BLaER1 treated with 17β-estradiol and CSF1 and Interleukin-3, amounts not matched to agents 10 nM and 100 nM (cell line): ENCODE measurements around the gene MAGI1.
"Not testable (repeated sequence)": the region's sequence is repeated elsewhere in the genome, so short reads cannot be mapped to it uniquely, and the experiment has no call there.

ENCODE experiments used
- H3K27ac ChIP-seq, 11 experiments: shearing (Covaris generic); formaldehyde crosslinking; 2 replicates each; pipeline ENCODE4 v1.8.1; 2022
- H3K27me3 ChIP-seq, 11 experiments: shearing (Covaris generic); formaldehyde crosslinking; 2 replicates each; pipeline ENCODE4 v1.8.1; 2022
- H3K36me3 ChIP-seq, 11 experiments: shearing (Covaris generic); formaldehyde crosslinking; 2 replicates each; pipeline ENCODE4 v1.8.1; 2022
- H3K4me1 ChIP-seq, 10 experiments: shearing (Covaris generic); formaldehyde crosslinking; 2 replicates each; pipeline ENCODE4 v1.8.1; 2022
- H3K4me2 ChIP-seq, 11 experiments: shearing (Covaris generic); formaldehyde crosslinking; 2 replicates each; pipeline ENCODE4 v1.8.1; 2022
- H3K4me3 ChIP-seq, 10 experiments: shearing (Covaris generic); formaldehyde crosslinking; 2 replicates each; pipeline ENCODE4 v1.8.1; 2022
- H3K9ac ChIP-seq, 11 experiments: shearing (Covaris generic); formaldehyde crosslinking; 2 replicates each; pipeline ENCODE4 v1.8.1; 2022
- H3K9me3 ChIP-seq, 11 experiments: shearing (Covaris generic); formaldehyde crosslinking; replicated peaks in 1 of 11; 2 replicates each; pipeline ENCODE4 v1.8.1; 2022
- H4K20me1 ChIP-seq, 11 experiments: shearing (Covaris generic); formaldehyde crosslinking; 2 replicates each; pipeline ENCODE4 v1.8.1; 2022
- Cebpa-rat ChIP-seq, 11 experiments: shearing (Covaris generic); IDR thresholded peaks; 2 replicates each; pipeline ENCODE4 v1.8.1; 2022

The MAGI1 gene

GRCh38 chr3:65557899-65558564 lies 480.7 kb downstream of the MAGI1 start:
- H3K9me3 ChIP-seq: peaks cover 0 to 66% (median 40%) of the 10 kb centered on the region in 11 experiments; a peak in 16 of 22 replicates
- peaks cover 0 to 8% (median 0%) of the 10 kb centered on the region in 11 experiments; a peak in 2 of 22 replicates for H3K36me3 ChIP-seq
- no peak for TF ChIP-seq Cebpa-rat (IDR thresholded peaks at IDR 0.05)
- no peaks in the 10 kb centered on the region for H3K27me3 ChIP-seq
- peak overlapping the region in 8 of 11 experiments; percentile 8 to 60 (median 30); a peak in 13 of 22 replicates for H3K4me2 ChIP-seq
- H3K4me3 ChIP-seq: no peak overlapping the region
- no peak overlapping the region; a peak in 1 of 22 replicates for H3K9ac ChIP-seq
- H3K27ac ChIP-seq: peak overlapping the region in 5 of 11 experiments; percentile 31 to 73 (median 67); a peak in 8 of 22 replicates
- no peaks in the 10 kb centered on the region for H4K20me1 ChIP-seq
- peaks cover 25 to 59% (median 43%) of the 10 kb centered on the region in 10 experiments for H3K4me1 ChIP-seq

DNA sequence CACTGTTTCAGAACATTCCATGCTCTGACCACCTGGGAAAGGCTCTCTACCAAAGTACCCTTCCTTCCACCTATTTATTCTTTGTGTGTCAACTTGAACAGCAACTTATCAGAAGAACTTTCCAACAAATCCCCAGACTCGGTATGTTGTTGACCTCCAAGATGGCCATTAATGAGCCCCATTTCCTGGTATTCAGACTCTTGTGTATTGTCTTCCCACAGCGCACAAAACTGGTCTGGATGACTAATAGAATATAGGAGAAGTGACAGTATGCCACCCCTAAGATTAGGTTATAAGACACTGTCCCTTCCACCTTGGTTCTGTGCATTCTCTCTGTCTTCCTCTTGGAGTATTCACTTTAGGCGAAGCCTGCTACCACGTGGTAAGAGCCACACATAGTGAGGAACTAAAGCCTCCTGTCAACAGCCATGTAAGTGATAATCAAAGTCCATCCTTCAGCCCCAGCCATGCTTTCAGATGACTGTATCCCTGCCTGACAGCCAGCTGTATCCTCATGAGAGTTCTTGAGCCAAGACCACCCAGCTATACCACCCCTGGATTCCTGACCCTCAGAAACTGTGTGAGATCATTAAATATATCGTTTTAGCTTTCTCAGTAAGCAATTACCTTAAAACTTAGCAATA lies 481.7 kb downstream of the MAGI1 start:
- peak overlapping the region in 2 of 11 experiments; percentile 50 to 60; a peak in 4 of 22 replicates for H3K4me2 ChIP-seq
- H3K4me3 ChIP-seq: no peak overlapping the region
- H3K9me3 ChIP-seq: peaks cover 0 to 72% (median 40%) of the 10 kb centered on the region in 11 experiments; a peak in 16 of 22 replicates
- no peak overlapping the region for H3K9ac ChIP-seq
- peaks cover 0 to 8% (median 0%) of the 10 kb centered on the region in 11 experiments; a peak in 2 of 22 replicates for H3K36me3 ChIP-seq
- peak overlapping the region in 2 of 11 experiments; percentile 14 to 67; a peak in 3 of 22 replicates for H3K27ac ChIP-seq
- H4K20me1 ChIP-seq: no peaks in the 10 kb centered on the region
- H3K27me3 ChIP-seq: no peaks in the 10 kb centered on the region
- peaks cover 24 to 54% (median 35%) of the 10 kb centered on the region in 10 experiments for H3K4me1 ChIP-seq
- no peak for TF ChIP-seq Cebpa-rat (IDR thresholded peaks at IDR 0.05)

GRCh38 chr3:65552434-65552833 lies 486.3 kb downstream of the MAGI1 start:
- peaks cover 0 to 8% (median 0%) of the 10 kb centered on the region in 11 experiments; a peak in 1 of 22 replicates for H3K36me3 ChIP-seq
- no peak overlapping the region for H3K4me3 ChIP-seq
- no peaks in the 10 kb centered on the region for H4K20me1 ChIP-seq
- TF ChIP-seq Cebpa-rat (IDR thresholded peaks at IDR 0.05): no peak
- H3K9me3 ChIP-seq: peaks cover 32 to 90% (median 57%) of the 10 kb centered on the region in 11 experiments
- H3K9ac ChIP-seq: no peak overlapping the region
- H3K27me3 ChIP-seq: no peaks in the 10 kb centered on the region
- peak overlapping the region in 2 of 11 experiments; percentile 17 to 24; a peak in 2 of 22 replicates for H3K4me2 ChIP-seq
- no peak overlapping the region for H3K27ac ChIP-seq
- peaks cover 5 to 24% (median 10%) of the 10 kb centered on the region in 10 experiments; a peak in 18 of 20 replicates for H3K4me1 ChIP-seq

DNA sequence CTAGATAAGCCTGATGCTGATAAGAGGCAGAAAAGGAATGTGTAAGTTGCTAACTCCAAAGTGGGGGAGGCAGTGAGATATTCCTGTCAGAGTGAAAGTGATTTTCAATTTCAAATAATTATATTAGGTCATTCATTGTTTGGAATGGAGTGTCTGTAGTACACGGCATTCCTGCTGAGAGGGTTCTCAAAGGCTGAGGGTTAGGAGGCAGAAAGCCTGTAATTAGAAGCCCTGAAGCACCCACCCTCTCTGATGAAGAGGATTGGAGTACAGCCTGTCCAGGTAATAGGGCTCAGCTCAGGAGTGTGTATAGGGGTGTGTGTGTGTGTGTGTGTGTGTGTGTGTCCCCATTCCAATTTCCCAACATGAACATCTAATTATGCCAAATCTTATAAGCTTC lies 486.8 kb downstream of the MAGI1 start:
- Histone ChIP-seq H3K9me3 (peaks cover 32 to 85% (median 53%) of the 10 kb centered on the region in 11 experiments), H3K4me3 (no peak overlapping the region), H4K20me1 (no peaks in the 10 kb centered on the region), H3K4me1 (peaks cover 0 to 27% (median 11%) of the 10 kb centered on the region in 10 experiments; a peak in 18 of 20 replicates), H3K9ac (no peak overlapping the region), H3K27me3 (no peaks in the 10 kb centered on the region), H3K27ac (no peak overlapping the region), H3K4me2 (no peak overlapping the region), H3K36me3 (peaks cover 0 to 8% (median 0%) of the 10 kb centered on the region in 11 experiments; a peak in 1 of 22 replicates)
- no peak for TF ChIP-seq Cebpa-rat (IDR thresholded peaks at IDR 0.05)

DNA sequence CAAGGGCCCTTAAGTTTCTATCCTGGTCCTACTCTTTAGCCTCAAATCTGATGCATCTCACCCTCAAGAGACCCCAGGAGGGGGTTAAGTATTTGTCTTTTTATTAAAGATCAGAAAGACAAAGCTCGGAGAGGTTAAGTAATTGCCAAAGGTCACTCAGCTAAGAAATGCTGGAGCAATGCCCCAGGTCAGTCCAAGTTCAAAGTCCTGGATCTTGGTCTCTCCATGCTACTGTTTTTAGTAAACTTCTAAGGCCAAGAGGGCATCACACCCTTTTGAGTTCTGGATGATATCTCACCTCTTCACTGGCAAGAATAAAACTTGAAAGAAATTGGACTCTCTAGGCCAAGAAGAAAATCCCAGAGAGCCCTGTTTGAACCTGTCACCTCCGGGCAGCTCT lies 488.6 kb downstream of the MAGI1 start:
- H3K9ac ChIP-seq: no peak overlapping the region
- no peak overlapping the region for H3K4me2 ChIP-seq
- H3K27ac ChIP-seq: no peak overlapping the region
- H3K4me1 ChIP-seq: peaks cover 6 to 43% (median 16%) of the 10 kb centered on the region in 10 experiments; a peak in 18 of 20 replicates
- no peak overlapping the region for H3K4me3 ChIP-seq
- no peaks in the 10 kb centered on the region for H3K27me3 ChIP-seq
- H4K20me1 ChIP-seq: no peaks in the 10 kb centered on the region
- peaks cover 0 to 6% (median 0%) of the 10 kb centered on the region in 11 experiments; a peak in 1 of 22 replicates for H3K36me3 ChIP-seq
- peaks cover 31 to 72% (median 40%) of the 10 kb centered on the region in 11 experiments for H3K9me3 ChIP-seq
- no peak for TF ChIP-seq Cebpa-rat (IDR thresholded peaks at IDR 0.05)

DNA sequence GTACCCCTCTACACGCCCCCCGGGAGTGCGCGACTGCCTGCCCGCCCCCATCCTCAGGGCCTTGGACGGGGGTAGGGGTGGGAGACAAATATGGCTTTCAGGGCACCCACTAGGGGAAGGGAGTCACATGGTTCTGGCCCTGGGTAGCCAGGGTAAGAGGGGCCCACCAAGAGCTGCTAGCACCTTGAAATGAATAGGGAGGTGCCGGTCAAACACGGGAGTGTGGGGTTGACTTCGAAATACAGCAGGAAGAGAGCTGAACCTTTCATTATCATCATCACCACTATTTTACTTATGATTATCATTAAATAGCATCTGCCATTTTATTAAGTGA lies 489.1 kb downstream of the MAGI1 start:
- Histone ChIP-seq H3K4me1 (peaks cover 12 to 49% (median 22%) of the 10 kb centered on the region in 10 experiments; a peak in 18 of 20 replicates), H3K4me3 (no peak overlapping the region), H3K9ac (no peak overlapping the region), H3K9me3 (peaks cover 31 to 67% (median 37%) of the 10 kb centered on the region in 11 experiments), H3K27me3 (no peaks in the 10 kb centered on the region), H3K27ac (no peak overlapping the region), H3K36me3 (0 out of 22 replicates have a peak, but pooled peaks cover 0 to 6% (median 0%) of the 10 kb centered on the region in 11 experiments), H3K4me2 (no peak overlapping the region), H4K20me1 (no peaks in the 10 kb centered on the region)
- no peak for TF ChIP-seq Cebpa-rat (IDR thresholded peaks at IDR 0.05)

GRCh38 chr3:65548848-65549625 lies 489.7 kb downstream of the MAGI1 start:
- Histone ChIP-seq H4K20me1 (no peaks in the 10 kb centered on the region), H3K4me3 (no peak overlapping the region), H3K4me1 (peaks cover 15 to 54% (median 27%) of the 10 kb centered on the region in 10 experiments; a peak in 18 of 20 replicates), H3K9ac (no peak overlapping the region), H3K9me3 (peaks cover 31 to 61% (median 37%) of the 10 kb centered on the region in 11 experiments), H3K27me3 (no peaks in the 10 kb centered on the region), H3K4me2 (no peak overlapping the region; a peak in 2 of 22 replicates), H3K36me3 (0 out of 22 replicates have a peak, but pooled peaks cover 0 to 6% (median 0%) of the 10 kb centered on the region in 11 experiments), H3K27ac (no peak overlapping the region)
- TF ChIP-seq Cebpa-rat (IDR thresholded peaks at IDR 0.05): no peak

DNA sequence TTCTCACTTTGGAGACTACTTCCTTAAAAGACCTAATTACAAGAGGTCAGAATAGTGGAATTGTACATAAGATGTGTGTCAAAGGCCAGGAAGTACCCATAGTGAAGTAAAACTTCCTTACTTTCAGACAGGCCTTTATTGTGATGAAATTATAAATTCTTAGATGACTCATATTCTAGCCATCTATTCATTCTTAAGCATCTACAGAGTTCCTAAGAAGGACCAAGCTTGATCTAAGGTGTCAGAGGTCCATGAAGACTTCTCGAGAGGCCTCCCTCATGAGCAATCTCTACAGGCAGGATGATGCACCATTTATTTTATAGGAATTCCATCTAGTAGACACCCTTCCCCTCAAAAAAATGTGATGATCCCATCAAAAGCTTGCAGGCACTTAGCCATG lies 493.3 kb downstream of the MAGI1 start:
- H3K4me2 ChIP-seq: peak overlapping the region in 6 of 11 experiments; percentile 2 to 65 (median 52); a peak in 7 of 22 replicates

DNA sequence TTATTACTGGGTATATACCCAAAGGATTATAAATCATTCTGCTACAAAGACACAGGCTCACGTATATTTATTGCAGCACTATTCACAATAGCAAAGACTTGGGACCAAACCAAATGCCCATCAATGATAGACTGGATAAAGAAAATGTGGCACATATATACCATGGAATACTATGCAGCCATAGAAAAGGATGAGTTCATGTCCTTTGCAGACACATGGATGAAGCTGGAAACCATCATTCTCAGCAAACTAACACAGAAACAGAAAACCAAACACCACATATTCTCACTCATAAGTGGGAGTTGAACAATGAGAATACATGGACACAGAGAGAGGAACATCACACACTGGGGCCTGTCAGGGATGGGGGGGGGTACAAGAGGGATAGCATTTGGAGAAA lies 495.3 kb downstream of the MAGI1 start:
- H3K27me3 ChIP-seq, H4K20me1 ChIP-seq: not testable (repeated sequence)
- H3K4me1 ChIP-seq: peaks cover 16 to 79% (median 42%) of the 10 kb centered on the region in 10 experiments; a peak in 18 of 20 replicates

More for the DNA sequence above, 493.3 kb downstream of the MAGI1 start:
- Histone ChIP-seq H3K27me3 (no peaks in the 10 kb centered on the region), H3K36me3 (0 out of 22 replicates have a peak, but pooled peaks cover 0 to 6% (median 0%) of the 10 kb centered on the region in 11 experiments), H3K4me1 (peaks cover 16 to 63% (median 32%) of the 10 kb centered on the region in 10 experiments; a peak in 18 of 20 replicates), H3K9ac (no peak overlapping the region), H3K4me3 (no peak overlapping the region), H3K27ac (no peak overlapping the region), H4K20me1 (no peaks in the 10 kb centered on the region), H3K9me3 (peaks cover 26 to 52% (median 36%) of the 10 kb centered on the region in 11 experiments)
- TF ChIP-seq Cebpa-rat (IDR thresholded peaks at IDR 0.05): no peak

More for the DNA sequence above, 495.3 kb downstream of the MAGI1 start:
- H3K4me2 ChIP-seq, H3K4me3 ChIP-seq, H3K9ac ChIP-seq, H3K27ac ChIP-seq: not testable (repeated sequence)
- Histone ChIP-seq H3K36me3 (peaks cover 0 to 13% (median 0%) of the 10 kb centered on the region in 11 experiments; a peak in 2 of 22 replicates), H3K9me3 (peaks cover 7 to 48% (median 29%) of the 10 kb centered on the region in 11 experiments)
